Vagina (tissue), 2 donors: ENCODE measurements around the gene NRXN3.

ENCODE experiments used
- CTCF ChIP-seq, 3 experiments: fragments of 450-650 bp in 2 of 3; fragments of 200-600 bp in 1 of 3; sonication (generic) in 1 of 3; IDR thresholded peaks; one replicate each; pipeline ENCODE4 v1.5.1; 2017 to 2019; ENCODE audit warnings: antibody characterized with exemption in 3 of 3, mild to moderate bottlenecking in 2 of 3, moderate library complexity in 2 of 3
- POLR2A ChIP-seq, 2 donors: fragments of 450-650 bp; IDR thresholded peaks; one replicate each; pipeline ENCODE4 v1.6.1; 2017; ENCODE audit warnings: antibody characterized with exemption in 2 of 2, mild to moderate bottlenecking in 2 of 2, moderate library complexity in 2 of 2
- POLR2AphosphoS5 ChIP-seq, 2 donors: sonication (generic); formaldehyde crosslinking; IDR thresholded peaks; one replicate each; pipeline ENCODE4 v1.9.0; 2017; ENCODE audit warnings: antibody characterized with exemption in 2 of 2, mild to moderate bottlenecking in 2 of 2, low read depth in 1 of 2; ENCODE audit not compliant: insufficient read depth in 1 of 2

- TF ChIP-seq CTCF (IDR thresholded peaks at IDR 0.05) (no peak), POLR2A (IDR thresholded peaks at IDR 0.05) (no peak), POLR2AphosphoS5 (IDR thresholded peaks at IDR 0.05; ENCODE audit: insufficient read depth in 1 of 2, low read depth in 1 of 2) (no peak)
Observed at GRCh38 chr14:78872837-78873236, 702.7 kb downstream of the NRXN3 start.
